Suppressor macrophage treated with lipopolysaccharide for 4 hours (primary cell): Measurements from ENCODE around the gene VIPR2.
"Not testable (repeated sequence)": the region's sequence is repeated elsewhere in the genome, so short reads cannot be mapped to it uniquely, and the experiment has no call there.

ENCODE experiments used
- DNase-seq: peaks from one replicate; pipeline ENCODE4 v3.0.0-alpha.2; 2020

The VIPR2 gene

DNA sequence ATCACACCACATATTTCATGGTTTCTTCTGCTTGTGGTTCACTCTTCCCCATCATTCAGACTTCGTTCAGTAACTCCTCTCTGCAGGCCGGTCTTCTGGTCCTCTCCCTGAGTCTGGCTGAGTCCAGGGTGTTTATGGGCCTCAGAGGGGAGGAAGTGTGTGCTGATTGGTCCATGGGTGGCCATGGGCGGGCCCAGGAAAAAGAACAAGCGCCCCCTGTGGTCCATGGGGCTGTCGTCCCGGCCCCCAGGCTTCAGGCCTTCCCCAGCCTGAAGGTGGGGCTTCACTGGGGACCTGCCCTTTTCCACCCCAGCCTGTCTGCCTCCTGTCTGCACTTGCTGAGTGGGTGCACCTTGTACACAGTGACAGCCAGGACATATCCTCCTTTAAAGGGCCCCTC, 123.7 kb downstream of the VIPR2 start:
- DNase-seq, result no peak

GRCh38 chr7:159019111-159019510, 125.6 kb downstream of the VIPR2 start:
- no peak for DNase-seq

GRCh38 chr7:159017741-159018140, 126.9 kb downstream of the VIPR2 start:
- no peak for DNase-seq

- DNase-seq, result no peak
Measured at GRCh38 chr7:159017210-159017609, 127.5 kb downstream of the VIPR2 start.

DNA sequence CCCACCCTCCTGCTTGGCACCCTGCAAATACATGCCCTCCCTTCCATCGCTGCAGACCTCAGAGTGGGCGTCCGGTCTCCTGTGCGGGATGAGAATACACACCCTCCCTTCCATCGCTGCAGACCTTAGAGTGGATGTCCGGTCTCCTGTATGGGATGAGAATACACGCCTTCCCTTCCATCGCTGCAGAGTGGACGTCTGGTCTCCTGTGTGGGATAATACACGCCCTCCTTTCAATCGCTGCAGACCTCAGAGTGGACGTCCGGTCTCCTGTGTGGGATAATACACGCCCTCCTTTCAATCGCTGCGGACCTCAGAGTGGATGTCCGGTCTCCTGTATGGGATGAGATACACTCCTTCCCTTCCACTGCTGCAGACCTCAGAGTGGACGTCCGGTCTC, 128.1 kb downstream of the VIPR2 start:
- no peak for DNase-seq

GRCh38 chr7:159015454-159016410, 128.9 kb downstream of the VIPR2 start:
- no peak for DNase-seq

DNA sequence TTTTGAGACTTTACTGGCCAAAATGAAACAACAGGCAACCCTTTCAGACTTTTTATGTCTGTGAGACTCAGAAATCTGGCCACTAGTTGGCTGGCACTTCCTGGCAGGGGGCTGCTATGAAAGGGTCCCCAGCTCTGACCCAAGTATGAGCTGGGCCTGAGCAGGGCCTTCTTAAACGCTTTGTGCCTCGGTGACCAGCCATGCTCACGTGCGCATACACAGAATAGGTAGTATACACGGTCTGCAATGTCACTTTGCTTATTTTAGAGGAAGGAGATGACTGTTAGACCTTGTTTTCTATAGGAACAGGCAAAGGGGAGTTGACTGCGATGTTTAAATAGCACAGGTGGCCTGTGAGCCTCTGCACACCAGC, 129.6 kb downstream of the VIPR2 start:
- DNase-seq, result no peak

DNA sequence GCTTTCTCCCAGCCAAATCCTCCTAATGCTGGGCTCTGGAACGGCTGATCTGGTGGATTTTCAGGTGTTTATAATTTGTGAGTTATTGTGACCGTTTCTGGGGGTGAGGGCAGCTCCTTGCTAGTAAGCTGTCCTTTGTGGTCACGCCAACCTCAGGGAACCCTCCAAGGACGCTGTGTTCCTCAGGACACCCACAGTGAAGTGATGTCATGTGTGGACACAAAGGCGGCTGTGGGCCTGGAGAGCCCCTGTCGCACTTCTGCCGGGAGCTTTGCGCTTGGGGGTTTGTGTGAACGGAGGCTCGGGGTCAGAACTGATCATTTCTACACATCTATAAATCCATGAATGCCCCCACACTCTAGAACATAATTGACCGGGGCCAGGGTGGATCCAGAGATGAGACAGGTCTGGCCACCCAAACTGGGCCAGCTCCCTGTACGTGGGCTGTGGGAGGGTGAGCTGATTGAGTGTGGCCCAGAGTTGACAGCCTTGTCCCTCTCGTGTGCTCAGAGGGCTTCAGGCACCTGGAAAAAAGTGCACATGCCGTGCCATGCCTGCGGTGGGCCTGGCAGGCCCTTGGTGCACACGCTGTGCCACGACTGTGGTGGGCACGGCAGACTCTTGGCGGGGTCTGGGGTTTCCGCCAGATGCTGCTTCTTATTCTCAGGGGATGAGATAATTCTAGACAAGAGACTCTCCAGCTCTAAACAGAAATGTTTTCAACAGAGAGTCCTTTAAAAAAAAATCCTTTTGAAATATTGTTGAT, 130.2 kb downstream of the VIPR2 start:
- no peak for DNase-seq

- no peak for DNase-seq
Measured at GRCh38 chr7:159013825-159014289, 130.8 kb downstream of the VIPR2 start.

DNA sequence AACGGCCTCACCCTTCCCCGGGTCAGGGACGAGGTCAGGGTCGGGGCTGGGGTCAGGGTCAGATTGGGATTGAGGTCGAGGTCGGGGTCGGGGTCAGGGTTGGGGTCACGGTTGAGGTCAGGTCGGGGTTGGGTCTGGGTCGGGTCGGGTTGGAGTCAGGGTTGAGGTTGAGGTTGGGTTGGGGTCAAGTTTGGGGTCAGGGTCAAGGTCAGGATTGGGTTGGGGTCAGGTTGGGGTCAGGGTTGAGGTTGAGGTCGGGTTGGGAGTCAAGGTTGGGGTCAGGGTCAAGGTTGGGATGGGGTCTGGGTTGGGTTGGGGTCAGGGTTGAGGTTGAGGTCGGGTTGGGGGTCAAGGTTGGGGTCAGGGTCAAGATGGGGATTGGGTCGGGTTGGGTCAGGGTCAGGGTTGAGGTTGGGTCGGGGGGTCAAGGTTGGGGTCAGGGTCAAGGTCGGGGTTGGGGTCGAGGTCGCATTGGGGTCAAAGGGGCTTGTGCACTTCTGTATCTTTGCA, 131.4 kb downstream of the VIPR2 start:
- no peak for DNase-seq

DNA sequence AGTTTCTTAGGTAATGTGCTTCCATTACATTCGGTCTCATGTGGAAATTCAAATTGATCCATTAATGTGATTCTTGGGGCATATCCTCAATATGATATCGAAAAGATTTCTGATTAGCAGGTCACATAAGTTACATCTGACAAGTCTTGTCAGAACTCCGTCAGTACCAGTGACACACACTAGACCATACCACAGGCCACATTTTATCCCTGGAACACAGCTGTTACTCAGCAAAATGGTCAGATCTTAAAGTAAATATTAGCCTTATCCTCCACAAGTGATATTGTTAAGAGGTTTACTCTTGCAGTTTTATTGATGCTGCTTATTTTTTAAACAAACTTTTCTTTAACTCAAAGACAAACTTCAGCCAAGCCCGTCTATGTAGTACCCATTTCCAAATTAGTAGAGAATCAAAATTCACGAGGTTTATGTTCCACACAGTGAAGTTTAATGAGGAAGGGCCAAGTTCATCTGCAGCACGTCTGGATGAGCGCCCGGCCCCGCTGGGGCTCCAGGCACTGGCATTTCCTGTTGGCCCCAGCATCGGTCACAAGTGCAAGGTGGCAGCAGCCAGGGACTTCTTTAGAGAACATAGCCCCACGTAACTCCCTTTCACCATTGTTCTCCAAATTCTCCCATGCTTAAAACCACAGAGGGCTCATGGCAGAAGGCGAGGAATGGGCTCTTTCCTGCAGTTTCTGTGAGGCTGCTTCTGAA, 132.2 kb downstream of the VIPR2 start:
- no peak for DNase-seq

DNA sequence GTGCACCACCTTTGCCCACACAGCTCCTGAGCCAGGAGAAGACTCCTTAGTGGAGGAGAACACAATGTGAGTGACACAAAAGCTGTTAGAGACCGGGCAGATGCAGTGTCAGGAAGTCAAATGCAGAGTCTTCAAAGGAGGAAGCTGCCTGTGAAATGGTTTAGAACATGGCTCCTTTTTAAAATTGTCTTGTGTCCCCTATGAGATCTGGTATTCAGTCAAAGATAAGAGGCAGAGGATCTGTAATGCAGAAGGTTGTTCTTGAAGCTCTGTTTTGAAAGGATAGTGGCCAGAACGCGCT, 133.0 kb downstream of the VIPR2 start:
- DNase-seq, result no peak

GRCh38 chr7:159010937-159011721, 133.5 kb downstream of the VIPR2 start:
- no peak for DNase-seq

- no peak for DNase-seq
Measured at GRCh38 chr7:159010411-159010810, 134.3 kb downstream of the VIPR2 start.

GRCh38 chr7:159009951-159010350, 134.7 kb downstream of the VIPR2 start:
- no peak for DNase-seq

DNA sequence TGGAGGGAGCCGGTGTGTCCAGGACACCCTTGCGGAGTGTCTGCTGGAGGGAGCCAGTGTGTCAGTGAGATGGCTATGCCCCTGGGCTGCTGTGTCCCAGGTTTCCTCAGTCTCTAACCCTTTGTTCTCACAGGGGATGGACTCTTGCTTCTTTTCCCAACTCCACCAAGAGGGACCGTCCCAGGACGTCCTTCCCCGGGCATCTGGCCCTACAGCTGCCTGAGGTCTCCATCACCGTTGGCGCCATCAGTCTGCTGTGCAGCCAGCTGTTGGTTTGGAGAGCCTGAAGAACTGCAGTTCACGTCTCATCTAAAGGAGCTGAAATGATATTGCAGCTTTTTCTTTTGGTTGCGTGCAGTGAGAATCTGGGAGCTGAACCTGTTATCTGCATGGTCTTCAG, 136.2 kb downstream of the VIPR2 start:
- DNase-seq, result no peak

DNA sequence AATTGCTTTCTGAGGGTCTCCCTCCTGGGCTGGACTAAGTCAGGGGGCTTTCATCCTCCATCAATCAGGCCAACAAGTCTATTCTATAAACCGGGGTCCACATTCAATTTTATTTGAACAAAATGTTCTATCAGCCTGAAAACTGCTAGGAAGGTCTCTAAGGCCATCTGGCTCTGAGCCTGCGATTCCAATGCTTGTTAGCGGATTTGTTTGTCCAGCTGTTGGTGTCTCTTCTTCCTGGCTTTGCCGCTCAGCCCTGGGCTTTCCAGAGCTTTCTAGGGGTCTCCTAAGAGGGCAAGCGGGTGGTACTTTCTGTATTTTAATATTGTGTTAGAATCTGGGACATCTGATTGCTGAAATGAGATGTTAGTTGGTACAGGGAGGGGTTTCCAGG, 136.7 kb downstream of the VIPR2 start:
- DNase-seq, result no peak

GRCh38 chr7:159007364-159007995, 137.2 kb downstream of the VIPR2 start:
- no peak for DNase-seq

DNA sequence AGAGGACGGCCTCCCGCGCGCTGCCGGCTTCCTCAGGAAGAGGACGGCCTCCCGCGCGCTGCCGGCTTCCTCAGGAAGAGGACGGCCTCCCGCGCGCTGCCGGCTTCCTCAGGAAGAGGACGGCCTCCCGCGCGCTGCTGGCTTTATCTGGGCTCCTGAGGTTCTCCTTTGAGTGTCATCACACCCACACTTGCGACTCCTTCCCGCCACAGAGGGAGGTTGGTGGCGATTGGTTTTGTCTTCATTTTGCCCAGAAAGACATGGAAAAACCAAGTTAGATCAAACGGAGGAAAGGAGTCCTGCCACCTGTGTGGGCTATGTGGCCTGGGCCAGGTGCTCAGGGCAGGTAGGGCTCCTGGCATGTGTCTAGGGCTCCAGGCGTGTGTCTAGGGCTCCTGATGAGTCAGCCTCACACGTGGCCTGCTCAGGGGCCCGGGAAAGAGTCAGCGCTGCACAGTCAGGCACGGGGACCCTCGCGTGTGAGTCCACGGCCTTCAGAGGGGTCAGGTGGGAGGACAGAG, 138.0 kb downstream of the VIPR2 start:
- no peak for DNase-seq

DNA sequence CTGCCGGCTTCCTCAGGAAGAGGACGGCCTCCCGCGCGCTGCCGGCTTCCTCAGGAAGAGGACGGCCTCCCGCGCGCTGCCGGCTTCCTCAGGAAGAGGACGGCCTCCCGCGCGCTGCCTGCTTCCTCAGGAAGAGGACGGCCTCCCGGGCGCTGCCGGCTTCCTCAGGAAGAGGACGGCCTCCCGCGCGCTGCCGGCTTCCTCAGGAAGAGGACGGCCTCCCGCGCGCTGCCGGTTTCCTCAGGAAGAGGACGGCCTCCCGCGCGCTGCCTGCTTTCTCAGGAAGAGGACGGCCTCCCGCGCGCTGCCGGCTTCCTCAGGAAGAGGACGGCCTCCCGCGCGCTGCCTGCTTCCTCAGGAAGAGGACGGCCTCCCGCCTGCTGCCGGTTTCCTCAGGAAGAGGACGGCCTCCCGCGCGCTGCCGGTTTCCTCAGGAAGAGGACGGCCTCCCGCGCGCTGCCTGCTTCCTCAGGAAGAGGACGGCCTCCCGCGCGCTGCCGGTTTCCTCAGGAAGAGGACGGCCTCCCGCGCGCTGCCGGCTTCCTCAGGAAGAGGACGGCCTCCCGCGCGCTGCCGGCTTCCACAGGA, 138.6 kb downstream of the VIPR2 start:
- not testable (repeated sequence) for DNase-seq

DNA sequence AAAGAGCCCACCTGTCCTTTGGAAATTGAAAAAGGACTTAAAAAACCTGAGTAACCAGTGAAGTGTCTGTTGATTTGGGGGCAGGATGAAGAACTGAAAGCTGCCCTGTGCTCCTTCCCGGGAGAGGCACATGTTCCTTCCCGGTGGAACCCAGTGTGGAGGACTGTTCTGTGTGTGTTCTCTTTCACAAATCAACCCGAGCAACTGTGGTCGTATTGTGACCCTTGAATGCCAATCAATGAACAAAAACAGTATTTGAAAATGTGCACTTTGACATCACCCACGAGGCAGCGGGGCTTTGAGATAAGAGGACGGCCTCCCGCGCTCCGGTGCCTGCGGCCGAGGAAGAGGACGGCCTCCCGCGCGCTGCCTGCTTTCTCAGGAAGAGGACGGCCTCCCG, 139.0 kb downstream of the VIPR2 start:
- no peak for DNase-seq
